ENCODE data around the gene LAIR1. TPM values are rescaled to one million over a fixed set of nuclear protein-coding genes. Genes with fewer than 3 reads are reported as not detected.

LAIR1 gene
- total and polyA plus RNA-seq, 2 experiments from 2014 or later, result 0.10 to 1.3 TPM

GRCh38 chr19:54341295-54341694 is 23.4 kb downstream of the LAIR1 start (continued):
- TF ChIP-seq STAT1 (IDR thresholded peaks at IDR 0.05; ENCODE audit: unreplicated experiment) (no peak), ZNF331 (CRISPR knock-in tag; IDR thresholded peaks at IDR 0.05; ENCODE audit: low read depth) (no peak), CREB1 (CRISPR knock-in tag; IDR thresholded peaks at IDR 0.05; ENCODE audit: low read depth) (no peak), POLR2AphosphoS5 (IDR thresholded peaks at IDR 0.05; ENCODE audit: low read depth) (no peak), ZNF114 (CRISPR knock-in tag; IDR thresholded peaks at IDR 0.05) (no peak)
- TF ChIP-seq, protein P1, sequence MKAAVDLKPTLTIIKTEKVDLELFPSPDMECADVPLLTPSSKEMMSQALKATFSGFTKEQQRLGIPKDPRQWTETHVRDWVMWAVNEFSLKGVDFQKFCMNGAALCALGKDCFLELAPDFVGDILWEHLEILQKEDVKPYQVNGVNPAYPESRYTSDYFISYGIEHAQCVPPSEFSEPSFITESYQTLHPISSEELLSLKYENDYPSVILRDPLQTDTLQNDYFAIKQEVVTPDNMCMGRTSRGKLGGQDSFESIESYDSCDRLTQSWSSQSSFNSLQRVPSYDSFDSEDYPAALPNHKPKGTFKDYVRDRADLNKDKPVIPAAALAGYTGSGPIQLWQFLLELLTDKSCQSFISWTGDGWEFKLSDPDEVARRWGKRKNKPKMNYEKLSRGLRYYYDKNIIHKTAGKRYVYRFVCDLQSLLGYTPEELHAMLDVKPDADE (IDR thresholded peaks at IDR 0.05), result no peak

- Mint-ChIP-seq H3K4me3 (no peak overlapping the region; the same call in 2 of the 3 replicates), H3K27ac (no peak overlapping the region), H3K9me3 (no peaks in the 10 kb centered on the region), H3K27me3 (ENCODE audit: insufficient read depth, low read depth, poor library complexity) (peaks cover 10% of the 10 kb centered on the region), H3K4me1 (peaks cover 8% of the 10 kb centered on the region), H3K36me3 (ENCODE audit: low read depth) (no peaks in the 10 kb centered on the region; the same call in 1 of the 3 replicates)
- no peaks in the 10 kb centered on the region for H3K4me1 ChIP-seq (ENCODE audit: insufficient read depth)
- no peaks in the 10 kb centered on the region for H3K79me2 ChIP-seq (replicated peaks; ENCODE audit: insufficient read depth)
- DNase-seq (ENCODE audit: low spot score), result no peak
- no peaks in the 10 kb centered on the region for H3K36me3 ChIP-seq (ENCODE audit: insufficient read depth)
- H3F3A ChIP-seq (replicated peaks; ENCODE audit: low read depth), result no peaks in the 10 kb centered on the region
- no peak overlapping the region for H2AFZ ChIP-seq
- no peak for ATAC-seq
- no peak for TF ChIP-seq STAT1 (IDR thresholded peaks at IDR 0.05; ENCODE audit: unreplicated experiment)
- no peak for TF ChIP-seq CTCF (conservative IDR thresholded peaks at IDR 0.05; ENCODE audit: low read depth in 2 of 2)
- TF ChIP-seq NANOG (IDR thresholded peaks at IDR 0.05; ENCODE audit: borderline replicate concordance), result no peak
- H4K20me1 ChIP-seq (replicated peaks; ENCODE audit: insufficient read depth), result no peaks in the 10 kb centered on the region
- no peak overlapping the region for H3K4me3 ChIP-seq
- no peak overlapping the region for H3K27ac ChIP-seq (ENCODE audit: low read depth)
- no peaks in the 10 kb centered on the region for H3K27me3 ChIP-seq (ENCODE audit: insufficient read depth)
- no peak overlapping the region for H3K4me2 ChIP-seq
- H3K9me2 ChIP-seq (ENCODE audit: insufficient read depth), result no peaks in the 10 kb centered on the region
Measured at GRCh38 chr19:54339646-54340358, 24.9 kb downstream of the LAIR1 start.

- H3K36me3 ChIP-seq (ENCODE audit: insufficient read depth), result no peaks in the 10 kb centered on the region
- ATAC-seq, result no peak
- no peak overlapping the region for H3K4me3 ChIP-seq
- no peak overlapping the region for H3K4me2 ChIP-seq
- Mint-ChIP-seq H3K4me1 (peaks cover 8% of the 10 kb centered on the region), H3K36me3 (ENCODE audit: low read depth) (no peaks in the 10 kb centered on the region; the same call in 1 of the 3 replicates), H3K27ac (no peak overlapping the region), H3K4me3 (no peak overlapping the region), H3K27me3 (ENCODE audit: insufficient read depth, low read depth, poor library complexity) (peaks cover 7% of the 10 kb centered on the region), H3K9me3 (no peaks in the 10 kb centered on the region)
- H3K27ac ChIP-seq (ENCODE audit: low read depth), result no peak overlapping the region
- H3K27me3 ChIP-seq (ENCODE audit: insufficient read depth), result no peaks in the 10 kb centered on the region
- H3F3A ChIP-seq (replicated peaks; ENCODE audit: low read depth), result no peaks in the 10 kb centered on the region
- H2AFZ ChIP-seq, result no peak overlapping the region
- no peaks in the 10 kb centered on the region for H3K79me2 ChIP-seq (replicated peaks; ENCODE audit: insufficient read depth)
- no peaks in the 10 kb centered on the region for H3K9me2 ChIP-seq (ENCODE audit: insufficient read depth)
- no peaks in the 10 kb centered on the region for H3K4me1 ChIP-seq (ENCODE audit: insufficient read depth)
- H4K20me1 ChIP-seq (replicated peaks; ENCODE audit: insufficient read depth), result no peaks in the 10 kb centered on the region
- TF ChIP-seq JUNB (IDR thresholded peaks at IDR 0.05; ENCODE audit: unreplicated experiment) (no peak), REST (IDR thresholded peaks at IDR 0.05; ENCODE audit: unreplicated experiment) (no peak), NANOG (IDR thresholded peaks at IDR 0.05; ENCODE audit: borderline replicate concordance) (no peak), CTCF (conservative IDR thresholded peaks at IDR 0.05; ENCODE audit: low read depth in 2 of 2) (no peak), POLR2AphosphoS5 (IDR thresholded peaks at IDR 0.05; ENCODE audit: low read depth) (no peak)
- DNase-seq (ENCODE audit: low spot score), result no peak
Measured at GRCh38 chr19:54338521-54338920, 26.2 kb downstream of the LAIR1 start.

All from GM23338 (cell line).